Midbrain (tissue), 1 donor: ENCODE measurements around the gene SYCP2L.

ENCODE experiments used
- DNase-seq: peaks from one replicate; lab custom pipeline; 2025; lab: John Stamatoyannopoulos, UW

SYCP2L gene

DNA sequence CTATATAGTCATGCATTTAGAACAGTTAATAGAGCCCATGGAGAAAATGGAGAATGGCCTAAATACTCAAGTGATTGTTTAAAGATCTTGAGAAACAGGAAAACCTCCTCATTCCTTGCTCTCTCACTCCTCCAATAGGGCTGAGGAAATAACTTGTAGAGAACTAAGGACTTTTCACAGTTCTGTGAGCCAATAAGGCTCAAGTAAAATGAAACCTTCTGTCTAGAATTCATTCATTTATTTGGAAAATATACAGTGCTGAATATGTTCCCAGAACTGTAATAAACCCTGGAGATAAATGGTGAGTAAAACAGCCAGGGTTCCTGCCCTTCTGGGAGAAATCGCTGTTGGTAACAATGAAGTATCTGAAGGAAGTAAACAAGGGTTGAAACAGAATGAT is 122.0 kb downstream of the SYCP2L start:
- DNase-seq: no peak

DNA sequence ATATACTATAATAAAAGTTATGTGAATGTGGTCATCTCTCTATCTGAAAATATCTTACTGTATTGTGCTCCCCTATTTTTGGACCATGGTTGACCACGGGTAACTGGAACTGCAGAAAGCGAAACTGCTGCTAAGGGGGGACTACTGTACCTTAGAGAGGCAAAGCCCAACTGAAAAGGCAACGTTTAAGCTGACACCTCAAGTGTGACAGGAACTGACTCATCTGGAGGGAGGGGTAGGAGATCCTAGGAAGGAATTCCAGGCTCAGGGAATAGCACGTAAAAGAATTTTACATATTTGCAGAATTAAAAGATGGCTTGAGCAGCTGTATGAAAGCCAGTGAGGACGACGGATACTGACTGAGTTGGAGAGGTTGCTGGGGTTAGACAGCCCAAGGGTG is 122.5 kb downstream of the SYCP2L start:
- no peak for DNase-seq

DNA sequence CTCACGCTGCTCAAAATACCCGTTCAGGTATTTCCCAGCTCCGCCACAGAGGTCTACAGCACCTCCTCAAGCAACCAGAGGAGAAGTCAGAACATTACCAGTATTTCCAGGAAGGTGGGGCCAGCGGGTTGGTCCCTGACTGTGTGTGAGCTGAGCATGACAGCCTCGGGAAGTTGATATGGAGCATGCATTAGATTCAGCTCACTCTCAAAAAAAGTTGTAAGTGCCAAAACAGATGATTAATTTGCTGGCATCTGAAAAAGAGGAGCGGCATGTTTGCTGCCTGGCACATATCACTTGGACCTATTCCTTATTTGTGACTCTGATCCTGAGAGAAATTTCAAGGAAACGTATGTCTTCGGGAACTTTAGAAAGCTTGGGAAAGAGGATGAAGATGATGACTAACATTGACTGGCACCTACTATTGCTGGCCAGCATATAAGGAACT is 125.0 kb downstream of the SYCP2L start:
- DNase-seq: no peak

DNA sequence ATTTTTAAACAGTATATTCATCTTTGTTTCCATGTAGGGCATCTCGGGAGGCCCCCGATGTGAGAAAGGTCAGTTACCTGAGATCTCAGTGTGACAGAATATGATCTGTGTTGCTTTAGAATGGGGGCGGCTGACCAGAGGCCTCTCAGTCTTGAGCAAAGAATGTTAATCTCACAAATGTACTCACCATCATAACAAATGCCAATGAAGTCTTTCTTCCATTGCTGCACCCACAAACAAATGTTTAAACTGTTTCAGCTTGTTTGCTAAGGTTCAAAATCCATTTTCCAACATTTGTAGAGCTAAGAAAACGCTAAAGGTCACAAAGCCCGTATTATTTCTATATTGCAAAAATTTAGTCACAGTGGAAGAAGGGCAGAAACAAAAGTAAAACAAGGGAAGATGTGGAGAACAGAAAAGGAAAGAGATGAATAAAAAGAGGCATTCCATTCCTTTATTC is 125.5 kb downstream of the SYCP2L start:
- no peak for DNase-seq

DNA sequence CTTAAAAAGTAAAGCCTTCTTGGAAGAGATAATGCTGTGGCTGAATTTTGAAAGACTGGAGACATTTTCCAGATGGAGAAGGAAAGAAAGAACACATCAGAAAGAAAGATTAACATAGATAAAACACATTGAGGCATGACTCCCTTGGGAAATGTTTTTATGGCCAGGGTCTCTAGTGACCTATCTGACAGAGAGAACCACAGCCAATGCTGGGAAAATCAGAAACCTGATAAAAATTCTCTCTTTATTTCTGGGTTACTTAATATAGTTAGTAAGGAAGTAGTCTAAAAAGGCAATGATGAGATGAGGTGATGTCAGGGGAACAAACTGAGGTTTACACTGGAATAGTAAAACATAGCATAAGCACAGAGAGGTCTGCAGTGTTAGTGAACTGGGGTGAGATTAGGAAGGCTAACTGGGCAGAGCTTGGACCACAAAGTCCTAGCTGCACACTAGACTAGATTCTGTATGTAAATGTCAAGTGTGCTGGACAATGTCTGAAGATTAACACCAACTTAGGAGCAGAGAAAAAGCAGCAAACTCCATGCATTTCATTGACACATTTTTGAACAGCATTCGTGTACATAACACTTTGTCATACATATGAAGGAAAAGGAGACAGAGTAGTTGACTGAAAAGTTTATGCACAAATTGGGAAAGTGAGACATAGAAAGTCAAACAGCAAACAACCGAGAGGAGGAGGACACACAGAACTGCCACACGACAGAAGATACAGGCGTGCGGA is 126.3 kb downstream of the SYCP2L start:
- no peak for DNase-seq

DNA sequence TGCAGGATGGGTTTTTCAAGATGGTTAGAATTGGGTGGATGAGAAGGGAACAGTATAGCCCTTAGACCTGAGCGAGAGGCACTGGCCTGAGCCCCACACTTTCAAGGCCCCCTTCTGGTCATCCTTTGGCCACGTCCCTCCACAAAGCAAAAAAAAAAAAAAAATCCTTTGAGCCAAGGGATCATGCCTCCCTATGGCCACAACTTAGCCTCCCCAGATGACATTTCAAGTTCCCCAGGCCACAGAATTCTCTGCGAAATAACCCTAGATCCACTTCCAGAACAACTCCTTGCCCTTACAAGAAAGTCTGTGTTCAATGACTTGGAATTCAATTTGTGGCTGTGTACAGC is 126.8 kb downstream of the SYCP2L start:
- no peak for DNase-seq

DNA sequence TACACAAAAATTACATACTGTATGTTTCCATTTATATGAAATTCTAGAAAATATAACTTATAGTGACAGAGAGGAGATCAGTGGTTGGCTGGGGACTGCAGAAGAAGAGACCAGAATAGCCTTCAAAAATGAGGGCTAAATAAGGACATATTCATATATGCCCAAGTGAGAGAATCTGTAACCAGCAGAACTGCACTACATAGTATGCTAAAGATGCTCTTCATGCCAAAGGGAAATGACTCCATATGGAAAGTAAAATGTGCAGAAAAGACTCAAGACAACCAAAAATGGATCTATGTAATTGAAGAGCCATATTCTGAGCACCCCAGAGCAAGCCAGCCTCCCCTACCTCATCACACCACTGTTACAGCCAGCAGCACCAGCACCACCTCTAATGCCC is 128.2 kb downstream of the SYCP2L start:
- no peak for DNase-seq

DNA sequence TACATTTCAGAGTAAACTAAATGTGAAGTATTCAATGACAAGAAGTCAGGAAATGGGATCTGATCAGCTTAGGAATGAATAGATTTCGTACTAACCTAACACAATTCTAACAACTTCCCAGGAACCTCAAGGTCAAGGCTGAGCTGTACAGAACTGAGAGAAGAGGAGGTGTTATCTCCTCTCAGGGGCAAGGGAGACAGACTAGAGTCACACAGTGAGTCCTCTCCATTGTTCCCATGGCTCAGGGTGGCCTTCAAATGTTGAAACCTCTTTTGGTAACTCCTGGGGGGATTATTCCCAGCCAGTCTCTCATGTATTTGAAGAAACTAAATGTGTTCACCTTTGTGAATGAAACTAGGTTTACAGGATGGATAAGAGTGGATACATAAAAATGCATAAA is 129.6 kb downstream of the SYCP2L start:
- no peak for DNase-seq

DNA sequence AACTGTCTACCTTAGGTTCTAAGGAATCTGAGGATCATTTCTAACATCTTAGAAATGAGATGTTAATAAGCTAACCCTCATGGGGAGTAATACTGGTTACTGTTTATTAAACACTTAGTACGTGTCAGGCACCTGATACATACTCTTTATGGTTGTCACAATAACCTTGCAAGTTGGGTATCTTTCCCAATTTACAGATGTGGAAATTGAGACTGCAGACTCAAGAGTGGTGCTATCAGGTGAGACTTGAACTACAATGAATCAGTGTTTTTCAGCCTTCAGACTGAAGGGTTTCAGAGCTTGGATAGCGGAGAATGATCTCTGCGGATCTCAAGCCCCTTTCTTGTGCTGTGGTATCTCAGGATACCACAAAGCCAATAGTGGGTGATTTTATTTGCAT is 130.2 kb downstream of the SYCP2L start:
- no peak for DNase-seq

DNA sequence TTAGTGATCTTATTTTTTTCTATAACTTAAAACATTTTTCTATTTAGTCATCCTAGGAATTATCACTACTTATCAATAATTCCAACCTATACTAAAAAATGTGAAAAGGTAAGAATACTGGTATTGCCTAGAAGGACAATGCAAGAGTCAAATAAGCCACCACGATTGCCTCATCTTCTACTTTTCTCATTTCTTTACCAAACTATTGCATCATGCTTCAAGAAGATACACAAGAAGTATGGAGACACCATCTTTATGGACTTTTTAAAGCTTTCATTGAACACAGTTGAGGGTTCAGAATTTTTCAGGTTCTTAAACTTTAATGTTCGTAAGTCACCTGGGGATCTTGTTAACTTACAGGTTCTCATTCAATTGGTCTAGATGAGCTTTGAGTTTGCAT is 131.4 kb downstream of the SYCP2L start:
- DNase-seq: no peak

DNA sequence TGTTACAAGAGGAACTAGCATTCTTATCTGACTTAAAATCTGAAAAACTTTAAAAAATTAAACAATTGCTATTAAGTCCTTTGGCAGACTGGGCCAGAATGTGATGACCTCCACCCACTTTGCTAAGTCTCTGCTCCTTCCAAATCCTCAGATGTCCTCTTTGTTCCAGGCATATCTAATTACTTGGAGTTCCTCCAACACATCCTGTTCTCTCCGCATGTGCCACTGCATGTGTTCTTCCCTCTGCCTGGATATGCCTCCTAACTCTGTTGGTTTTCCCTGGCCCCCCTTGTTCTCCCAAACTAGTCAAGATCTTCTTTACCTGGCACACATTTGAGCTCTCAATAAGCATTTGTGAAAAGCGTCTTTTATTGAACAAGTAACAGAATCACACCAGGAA is 134.2 kb downstream of the SYCP2L start:
- DNase-seq: no peak

DNA sequence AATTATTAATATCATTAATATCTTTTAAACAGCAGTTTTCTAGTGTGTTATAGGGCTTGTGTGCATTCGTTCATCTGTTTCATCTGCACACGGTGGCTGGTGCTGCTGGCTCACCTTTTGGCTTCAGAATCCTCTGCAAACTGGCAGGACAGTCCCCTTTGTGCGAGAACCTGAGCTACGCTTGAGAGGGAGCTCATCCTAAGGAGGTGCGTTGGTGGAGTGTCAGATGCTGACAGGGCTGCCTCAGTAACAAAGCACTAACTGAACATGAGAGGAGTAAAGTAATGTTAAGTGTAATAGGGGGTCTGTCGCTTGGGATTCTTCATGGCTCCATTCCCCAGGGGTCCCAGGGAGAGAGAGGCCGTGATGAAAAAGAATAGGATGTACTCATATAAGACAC is 134.9 kb downstream of the SYCP2L start:
- no peak for DNase-seq

DNA sequence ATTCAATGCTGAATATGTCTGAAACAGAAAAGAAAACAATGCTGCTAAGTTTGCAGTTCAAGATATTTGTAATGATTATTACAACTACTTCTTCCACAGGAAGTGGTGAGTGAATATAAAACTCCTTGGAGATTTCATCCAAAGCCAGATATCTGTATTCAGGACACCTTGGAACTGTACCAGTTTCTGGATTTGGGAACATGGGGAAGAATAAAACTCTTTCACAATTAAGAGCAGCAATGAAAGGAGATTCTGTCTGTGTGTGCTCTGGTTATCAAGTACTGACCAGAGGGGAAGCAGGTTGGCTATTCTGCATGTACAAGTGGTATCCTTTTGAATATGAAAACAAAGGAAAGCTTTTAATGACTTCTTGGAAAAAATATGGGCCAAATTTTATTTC is 136.2 kb downstream of the SYCP2L start:
- DNase-seq: peak; percentile 36
